Measurements from ENCODE around the gene ZNF407. TPM values are rescaled to one million over a fixed set of nuclear protein-coding genes. Genes with fewer than 3 reads are reported as not detected.

ZNF407 gene
- total RNA-seq, 1 donor from 2014 or later, result 14.7 TPM

DNA sequence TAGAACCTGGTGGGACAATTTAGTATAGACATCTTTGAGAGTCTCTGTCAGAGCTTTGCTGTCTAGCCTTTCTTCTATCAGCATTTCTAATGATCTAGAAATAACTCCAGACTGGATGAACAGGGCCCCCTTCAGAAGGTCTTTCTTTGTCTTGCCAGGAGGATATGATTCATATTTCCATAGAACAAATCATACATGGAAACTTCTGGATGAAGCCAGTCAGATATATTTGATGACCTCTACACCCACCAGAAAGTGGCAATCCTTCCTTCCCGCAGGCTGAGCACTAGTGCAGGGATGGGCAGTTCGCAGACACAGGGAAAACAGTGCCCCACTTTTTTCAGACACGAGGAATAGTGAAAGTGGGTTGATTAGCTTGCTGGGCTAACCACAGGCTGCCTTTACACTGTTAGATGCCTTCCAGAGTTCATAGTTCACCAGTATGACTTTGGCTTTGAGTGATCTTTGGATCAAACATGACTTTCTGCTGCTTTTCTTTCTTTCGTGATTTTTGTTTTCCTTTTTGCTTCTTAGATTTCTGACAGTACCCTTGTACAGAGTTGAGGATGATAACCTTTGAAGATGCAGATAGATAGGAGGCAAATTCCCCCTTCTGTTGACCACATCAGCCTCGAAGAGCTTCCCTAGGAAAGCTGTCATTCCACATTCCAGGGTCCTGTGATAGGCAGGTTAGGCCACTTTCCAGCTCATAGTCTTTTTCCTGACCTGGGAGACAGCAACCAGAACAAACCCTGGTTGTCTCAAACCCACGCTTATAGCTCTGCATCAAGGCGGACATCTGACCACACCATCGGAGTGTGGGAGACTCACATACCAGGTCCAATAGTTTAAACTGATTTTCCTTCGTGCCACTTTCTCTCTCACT lies 237.0 kb downstream of the ZNF407 start:
- Mint-ChIP-seq H3K27me3 (no peaks in the 10 kb centered on the region), H3K9me3 (no peaks in the 10 kb centered on the region), H3K4me1 (ENCODE audit: unreplicated experiment) (peaks cover 9% of the 10 kb centered on the region), H3K27ac (no peak overlapping the region), H3K4me3 (no peak overlapping the region), H3K36me3 (no peaks in the 10 kb centered on the region)
- DNase-seq (ENCODE audit: extremely low spot score, unreplicated experiment), result no peak
- TF ChIP-seq, protein P1, sequence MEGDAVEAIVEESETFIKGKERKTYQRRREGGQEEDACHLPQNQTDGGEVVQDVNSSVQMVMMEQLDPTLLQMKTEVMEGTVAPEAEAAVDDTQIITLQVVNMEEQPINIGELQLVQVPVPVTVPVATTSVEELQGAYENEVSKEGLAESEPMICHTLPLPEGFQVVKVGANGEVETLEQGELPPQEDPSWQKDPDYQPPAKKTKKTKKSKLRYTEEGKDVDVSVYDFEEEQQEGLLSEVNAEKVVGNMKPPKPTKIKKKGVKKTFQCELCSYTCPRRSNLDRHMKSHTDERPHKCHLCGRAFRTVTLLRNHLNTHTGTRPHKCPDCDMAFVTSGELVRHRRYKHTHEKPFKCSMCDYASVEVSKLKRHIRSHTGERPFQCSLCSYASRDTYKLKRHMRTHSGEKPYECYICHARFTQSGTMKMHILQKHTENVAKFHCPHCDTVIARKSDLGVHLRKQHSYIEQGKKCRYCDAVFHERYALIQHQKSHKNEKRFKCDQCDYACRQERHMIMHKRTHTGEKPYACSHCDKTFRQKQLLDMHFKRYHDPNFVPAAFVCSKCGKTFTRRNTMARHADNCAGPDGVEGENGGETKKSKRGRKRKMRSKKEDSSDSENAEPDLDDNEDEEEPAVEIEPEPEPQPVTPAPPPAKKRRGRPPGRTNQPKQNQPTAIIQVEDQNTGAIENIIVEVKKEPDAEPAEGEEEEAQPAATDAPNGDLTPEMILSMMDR (conservative IDR thresholded peaks at IDR 0.05), result no peak

DNA sequence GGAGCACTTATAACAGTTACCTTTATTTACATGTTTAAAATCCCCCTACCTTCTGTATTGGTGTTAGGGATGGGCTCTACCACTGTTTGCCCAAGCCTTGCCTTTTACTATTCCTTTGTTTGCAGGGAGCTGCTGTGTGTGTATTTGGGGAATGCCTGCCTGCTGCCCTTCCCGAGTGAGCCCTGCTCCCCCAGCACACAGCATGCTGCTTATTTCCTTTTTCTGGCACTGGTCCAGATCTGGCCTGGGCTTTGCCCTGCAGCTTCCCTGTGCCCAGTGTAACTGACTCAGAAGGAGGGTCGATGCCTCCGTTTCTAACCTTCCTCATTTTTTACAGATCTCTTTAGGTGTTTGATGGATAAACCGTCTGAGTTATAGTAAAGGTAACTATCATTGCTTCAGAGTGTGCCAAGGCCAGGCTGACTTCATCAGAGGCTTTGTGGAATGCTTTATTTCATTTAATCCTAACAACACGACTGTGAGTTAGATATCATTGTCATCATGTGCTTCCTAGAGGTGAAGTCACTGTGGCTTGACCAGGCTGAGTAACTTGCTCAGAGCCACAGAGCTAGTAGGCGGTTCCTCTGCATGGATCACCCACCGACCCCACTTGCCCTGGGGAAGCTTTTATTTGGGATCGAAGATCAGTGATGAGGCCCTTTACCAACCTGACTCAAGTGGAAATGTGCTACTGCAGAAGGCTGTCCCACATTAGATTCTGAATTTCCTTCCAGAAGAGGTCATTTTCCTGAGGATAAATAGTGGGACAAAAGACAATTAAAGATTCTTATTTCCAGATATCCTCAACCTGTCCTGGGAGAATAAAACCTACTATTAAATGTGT lies 238.8 kb downstream of the ZNF407 start:
- Mint-ChIP-seq H3K4me3 (no peak overlapping the region), H3K4me1 (ENCODE audit: unreplicated experiment) (peaks cover 15% of the 10 kb centered on the region), H3K27me3 (no peaks in the 10 kb centered on the region), H3K27ac (no peak overlapping the region), H3K36me3 (no peaks in the 10 kb centered on the region), H3K9me3 (peaks cover 9% of the 10 kb centered on the region)
- TF ChIP-seq, protein P1 (conservative IDR thresholded peaks at IDR 0.05), result no peak
- DNase-seq (ENCODE audit: extremely low spot score, unreplicated experiment), result no peak

DNA sequence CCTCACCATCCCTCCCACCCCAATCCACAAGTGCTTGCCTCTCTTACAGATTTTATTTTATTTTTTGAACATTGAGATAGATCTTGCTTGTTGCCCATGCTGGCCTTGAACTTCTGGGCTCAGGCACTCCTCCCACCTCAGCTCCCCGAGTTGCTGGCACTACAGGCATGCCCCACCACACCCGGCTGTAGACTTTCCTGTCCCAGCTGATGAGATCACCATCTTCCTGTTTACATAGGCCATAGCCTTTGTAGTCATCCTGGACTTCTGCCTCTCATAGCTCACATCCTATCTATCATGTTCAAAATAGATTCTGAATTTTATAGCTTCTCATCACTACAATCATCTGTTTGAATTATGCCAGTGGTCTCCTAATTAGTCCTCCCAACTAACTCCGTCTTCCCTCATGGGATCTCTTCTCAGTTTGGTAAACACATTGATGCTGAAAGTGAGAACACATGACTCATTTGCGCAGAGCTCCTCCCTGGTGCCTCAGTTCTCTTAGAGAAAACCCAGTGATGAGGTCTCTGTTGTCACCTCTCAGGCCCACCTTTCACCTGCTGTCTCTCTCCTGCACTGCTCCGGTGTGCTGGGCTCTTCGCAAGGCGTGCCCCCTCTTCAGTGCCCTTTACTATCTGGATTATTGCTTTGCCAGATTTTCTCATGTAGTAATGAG lies 243.0 kb downstream of the ZNF407 start:
- no peaks in the 10 kb centered on the region for H3K27me3 Mint-ChIP-seq
- H3K4me1 Mint-ChIP-seq (ENCODE audit: unreplicated experiment), result peaks cover 15% of the 10 kb centered on the region
- no peak for DNase-seq (ENCODE audit: extremely low spot score, unreplicated experiment)
- no peaks in the 10 kb centered on the region for H3K36me3 Mint-ChIP-seq
- TF ChIP-seq, protein P1 (conservative IDR thresholded peaks at IDR 0.05), result no peak
- peaks cover 9% of the 10 kb centered on the region for H3K9me3 Mint-ChIP-seq
- no peak overlapping the region for H3K4me3 Mint-ChIP-seq
- H3K27ac Mint-ChIP-seq, result no peak overlapping the region

DNA sequence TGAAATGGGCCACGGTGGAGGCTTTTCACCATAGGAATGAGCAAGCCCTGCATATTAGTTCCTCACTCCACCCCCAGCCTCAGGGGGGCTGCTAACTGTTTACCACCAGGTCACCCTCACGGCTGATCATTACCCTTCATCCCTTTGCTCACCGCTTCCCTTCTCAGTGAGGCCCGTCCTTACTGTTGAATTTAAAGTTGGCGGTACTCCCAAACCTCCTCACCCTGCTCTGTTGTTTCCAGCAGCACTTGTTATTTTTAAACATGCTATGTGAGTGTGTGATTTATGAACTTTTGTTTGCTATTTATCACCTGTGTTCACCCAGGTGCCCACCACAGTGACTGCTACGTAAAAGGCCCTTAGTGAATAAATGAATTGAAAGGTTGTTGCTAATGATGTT lies 243.6 kb downstream of the ZNF407 start:
- Mint-ChIP-seq H3K27me3 (no peaks in the 10 kb centered on the region), H3K4me1 (ENCODE audit: unreplicated experiment) (peaks cover 13% of the 10 kb centered on the region), H3K27ac (no peak overlapping the region), H3K9me3 (peaks cover 9% of the 10 kb centered on the region), H3K4me3 (no peak overlapping the region), H3K36me3 (no peaks in the 10 kb centered on the region)
- no peak for DNase-seq (ENCODE audit: extremely low spot score, unreplicated experiment)
- TF ChIP-seq, protein P1 (conservative IDR thresholded peaks at IDR 0.05), result no peak

DNA sequence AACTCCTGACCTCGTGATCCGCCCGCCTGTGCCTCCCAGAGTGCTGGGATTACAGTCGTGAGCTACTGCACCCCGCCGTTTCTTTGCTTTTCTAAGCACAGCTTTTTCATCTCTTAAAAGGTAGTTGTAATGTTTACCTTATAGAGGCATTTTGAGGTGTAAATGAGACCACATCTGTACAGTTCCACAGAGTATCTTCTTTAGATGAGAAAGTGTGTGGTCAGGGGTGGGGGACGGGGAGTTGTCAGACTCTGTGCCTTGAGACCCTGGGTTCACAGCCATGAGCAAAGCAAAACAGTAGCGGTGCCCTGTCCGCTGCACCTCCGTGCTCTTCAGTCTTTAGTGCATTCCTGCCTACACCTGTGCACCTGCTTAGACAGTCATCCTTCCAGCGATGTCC lies 251.6 kb downstream of the ZNF407 start:
- peaks cover 3% of the 10 kb centered on the region for H3K36me3 Mint-ChIP-seq
- no peaks in the 10 kb centered on the region for H3K9me3 Mint-ChIP-seq
- H3K4me1 Mint-ChIP-seq (ENCODE audit: unreplicated experiment), result peaks cover 7% of the 10 kb centered on the region
- TF ChIP-seq, protein P1 (conservative IDR thresholded peaks at IDR 0.05), result no peak
- H3K27me3 Mint-ChIP-seq, result no peaks in the 10 kb centered on the region
- no peak overlapping the region for H3K27ac Mint-ChIP-seq
- no peak for DNase-seq (ENCODE audit: extremely low spot score, unreplicated experiment)
- H3K4me3 Mint-ChIP-seq, result no peak overlapping the region

Measured in type B pancreatic cell (in vitro differentiated cells).